NCI-H187 (cell line): Measurements from ENCODE around the gene GRIN2A.

Source experiments
- DNase-seq, 2 experiments: peaks; one replicate each; lab custom pipeline; 2025; lab: John Stamatoyannopoulos, UW

GRIN2A gene

DNA sequence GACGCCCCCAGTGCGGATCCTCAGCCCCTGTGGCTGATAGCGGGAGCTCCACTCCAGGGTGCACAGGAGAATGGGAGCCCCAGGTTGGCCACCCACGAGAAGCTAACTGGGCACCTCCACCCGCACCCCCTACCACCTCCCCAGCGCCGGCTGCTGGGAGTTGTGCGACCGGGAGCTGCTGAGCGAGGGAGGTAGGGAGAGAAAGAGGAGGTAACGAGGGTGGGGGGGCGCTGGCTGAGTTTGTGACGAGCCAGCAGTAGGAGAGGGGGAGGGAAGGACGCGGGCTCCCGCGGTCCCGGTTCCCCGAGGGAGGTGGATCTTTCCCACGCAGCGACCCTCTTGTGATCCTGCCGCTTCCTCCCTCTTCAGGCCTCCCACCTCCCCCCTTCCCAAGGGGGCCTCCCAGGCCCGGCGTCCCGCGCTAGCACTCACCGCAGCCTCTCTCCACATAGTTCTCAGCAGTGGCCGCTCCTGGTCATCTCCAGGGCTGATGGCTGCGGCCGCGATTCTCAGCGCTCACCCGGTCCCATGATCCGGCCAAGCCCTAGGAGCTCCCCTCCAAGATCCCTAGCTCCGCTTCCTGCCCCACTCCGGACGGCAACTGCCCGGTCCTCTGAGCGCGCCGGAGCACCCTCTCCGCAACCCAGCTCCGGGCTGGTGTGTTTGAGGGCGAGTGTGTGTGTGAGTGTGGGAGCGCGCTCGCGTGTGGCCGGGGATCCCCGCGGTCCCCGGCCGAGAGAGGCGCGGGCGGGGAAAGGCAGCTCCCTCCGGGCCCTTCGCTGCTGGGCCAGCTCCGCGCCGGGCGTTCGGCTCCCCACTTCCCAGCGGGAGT lies at the start of gene GRIN2A:
GRIN2A (minus strand) TSS at position 207 of the 832 bp plus-strand sequence. CDS start 2,017 bp downstream, outside the sequence.
- no peak for DNase-seq

DNA sequence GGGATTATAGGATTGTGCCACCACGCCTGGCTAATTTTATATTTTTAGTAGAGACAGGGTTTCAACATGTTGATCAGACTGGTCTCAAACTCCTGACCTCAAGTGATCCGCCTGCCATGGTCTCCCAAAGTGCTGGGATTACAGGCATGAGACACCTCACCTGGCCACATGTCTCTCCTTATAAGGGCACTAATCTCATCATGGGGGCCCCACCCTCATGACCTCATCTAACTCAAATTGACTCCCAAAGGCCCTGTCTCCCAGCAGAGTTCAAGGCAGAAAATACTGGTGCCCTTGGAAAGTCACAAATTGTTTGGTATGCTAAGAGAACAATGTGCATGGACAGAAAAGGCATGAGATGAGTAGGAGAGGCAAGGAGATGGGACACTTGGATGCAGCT lies 49.3 kb upstream of the GRIN2A start:
- no peak for DNase-seq

DNA sequence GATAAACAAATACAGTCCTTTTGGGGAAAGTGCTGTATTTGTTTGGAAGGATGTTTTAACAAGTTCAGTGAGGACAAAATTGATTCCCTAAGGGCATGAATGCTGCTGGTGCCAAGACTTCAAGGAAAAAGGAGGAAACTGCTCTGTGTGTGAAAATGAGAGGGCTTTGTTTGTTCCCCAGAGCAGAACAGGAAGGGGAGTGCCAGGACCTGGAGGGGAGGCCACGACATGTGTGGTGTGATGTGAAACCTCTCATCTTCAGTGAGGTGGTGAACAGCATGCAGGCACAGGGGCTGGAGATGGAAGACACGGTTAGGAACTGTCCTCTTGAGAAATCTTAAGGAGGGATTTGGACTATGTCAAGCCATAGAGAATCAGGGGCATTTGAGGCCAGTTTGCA lies 46.6 kb upstream of the GRIN2A start:
- no peak for DNase-seq

DNA sequence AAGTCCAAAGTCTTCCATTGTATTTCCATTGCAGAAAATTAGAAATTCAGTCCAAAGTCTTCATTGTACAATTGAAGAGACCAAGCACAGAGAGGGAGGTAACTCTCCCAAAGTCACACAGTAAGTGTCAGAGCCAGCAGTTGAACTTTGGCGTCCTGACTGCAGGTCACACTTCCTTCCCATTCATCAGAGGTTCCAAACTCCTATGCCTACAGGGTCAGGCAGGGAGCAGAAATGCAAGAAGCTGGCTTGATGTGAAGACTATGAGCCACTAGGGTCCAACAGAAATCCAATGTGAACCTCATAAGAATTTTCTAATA lies 44.7 kb upstream of the GRIN2A start:
- DNase-seq, result no peak

DNA sequence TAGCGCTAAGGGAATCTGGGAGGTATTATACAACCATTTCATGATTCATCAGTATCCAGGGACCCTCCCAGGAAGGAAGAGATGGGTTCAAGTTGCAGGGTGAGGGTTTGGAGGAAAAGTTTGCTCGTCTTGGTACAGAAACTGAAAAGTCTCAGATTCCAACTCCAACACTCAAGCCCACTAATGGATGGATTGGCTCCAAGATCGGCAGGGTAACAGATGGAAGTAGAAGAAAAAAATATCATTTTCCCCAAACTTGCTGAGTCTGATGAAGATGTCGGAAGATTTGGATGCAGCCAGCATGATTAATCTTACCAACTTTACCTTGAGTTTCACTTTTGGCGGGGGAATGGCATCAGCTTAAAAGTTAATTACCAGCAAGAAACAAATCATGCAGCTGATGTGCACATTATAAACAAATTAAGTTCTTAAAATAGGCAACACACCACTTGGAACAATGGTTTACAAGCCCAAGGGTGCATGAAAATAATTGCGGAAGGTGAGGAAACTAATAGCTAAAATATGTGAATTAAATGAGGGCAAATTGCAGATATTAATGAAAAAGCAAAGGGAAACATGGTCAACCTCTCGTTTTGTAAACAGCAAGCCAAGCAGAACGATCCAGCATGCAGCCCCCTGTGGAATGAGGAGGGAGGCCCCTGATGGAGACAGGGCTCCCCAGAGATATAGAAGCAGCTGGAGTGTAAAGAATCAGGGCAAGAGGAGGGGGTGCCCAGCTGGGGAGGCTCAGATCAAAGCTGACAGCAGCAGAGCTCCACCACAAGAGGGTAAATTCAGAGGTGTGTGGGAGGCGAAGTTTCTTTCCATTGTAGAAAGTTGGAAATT lies 44.1 kb upstream of the GRIN2A start:
- DNase-seq, result no peak

DNA sequence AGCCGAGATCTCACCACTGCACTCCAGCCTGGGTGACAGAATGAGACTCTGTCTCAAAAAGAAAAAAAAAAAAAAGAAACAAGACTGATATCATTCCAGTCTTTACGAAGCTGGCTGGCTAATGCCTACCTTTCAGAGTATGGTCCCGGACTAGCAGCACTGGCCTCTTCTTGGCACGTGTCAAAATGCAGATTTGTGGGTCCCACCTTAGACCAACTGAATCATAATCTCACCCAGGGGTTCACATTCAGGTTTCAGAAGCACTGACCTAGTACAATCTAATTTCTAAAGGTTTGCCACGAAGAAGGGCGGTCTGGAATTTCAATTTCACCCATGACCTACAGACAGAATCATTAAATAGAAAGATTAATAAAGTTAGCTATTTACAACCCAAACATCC lies 43.4 kb upstream of the GRIN2A start:
- no peak for DNase-seq

DNA sequence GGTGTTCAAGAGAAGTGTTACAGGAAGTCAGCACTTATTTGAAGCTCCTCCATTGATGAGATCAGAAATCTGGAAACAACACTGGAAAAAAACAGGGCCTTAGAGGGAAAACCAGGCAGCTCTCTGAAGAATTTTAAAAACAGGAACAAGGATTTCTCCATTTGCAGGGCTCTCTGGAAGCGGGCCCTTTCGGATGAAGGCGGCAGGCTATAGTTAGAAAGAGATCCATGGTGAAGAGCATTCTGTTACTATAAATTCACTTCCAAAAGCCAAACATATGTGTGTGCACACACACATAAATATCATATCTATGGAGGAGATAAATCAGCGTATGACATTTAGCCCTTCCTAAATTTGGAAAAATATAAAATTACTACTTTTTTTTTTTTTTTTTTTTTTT lies 42.6 kb upstream of the GRIN2A start:
- DNase-seq, result no peak

DNA sequence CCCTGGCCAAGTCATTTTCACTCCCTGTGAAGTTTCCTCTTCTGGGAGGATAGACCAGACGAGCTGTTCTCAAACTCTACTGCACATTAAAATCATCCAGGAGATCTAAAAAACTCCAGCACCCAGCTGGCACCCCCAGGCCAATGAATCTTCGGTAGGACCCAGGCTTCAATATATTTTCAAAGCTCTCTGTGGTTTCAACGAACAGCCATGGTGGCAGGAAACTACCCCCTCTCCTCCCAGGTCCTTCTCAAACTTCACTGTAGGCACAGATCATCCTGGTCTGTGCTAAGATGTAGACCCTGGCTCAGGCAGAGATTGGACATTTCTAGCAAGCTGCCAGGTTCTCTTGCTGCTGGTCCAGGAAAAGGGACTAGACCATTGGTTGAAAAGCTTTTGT lies 38.7 kb upstream of the GRIN2A start:
- no peak for DNase-seq

DNA sequence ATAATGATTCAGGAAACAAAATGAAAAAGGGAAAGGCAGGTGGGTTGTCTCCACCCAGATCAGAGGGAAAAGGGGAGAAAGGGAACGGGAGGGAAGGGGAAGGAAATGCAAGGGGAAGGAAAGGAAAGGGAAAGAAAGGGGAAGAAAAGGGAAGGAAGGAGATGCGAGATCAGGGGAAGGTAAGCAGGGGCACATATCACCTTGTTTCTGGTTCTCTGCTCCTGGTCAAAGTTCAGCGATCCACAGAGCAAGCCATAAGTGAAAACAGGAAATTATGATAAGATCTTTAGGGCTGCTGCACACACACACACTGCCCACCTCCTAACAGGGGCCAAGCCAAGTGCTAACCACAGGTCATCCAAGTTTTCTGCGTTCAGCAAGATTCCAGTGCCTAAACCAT lies 37.5 kb upstream of the GRIN2A start:
- no peak for DNase-seq

DNA sequence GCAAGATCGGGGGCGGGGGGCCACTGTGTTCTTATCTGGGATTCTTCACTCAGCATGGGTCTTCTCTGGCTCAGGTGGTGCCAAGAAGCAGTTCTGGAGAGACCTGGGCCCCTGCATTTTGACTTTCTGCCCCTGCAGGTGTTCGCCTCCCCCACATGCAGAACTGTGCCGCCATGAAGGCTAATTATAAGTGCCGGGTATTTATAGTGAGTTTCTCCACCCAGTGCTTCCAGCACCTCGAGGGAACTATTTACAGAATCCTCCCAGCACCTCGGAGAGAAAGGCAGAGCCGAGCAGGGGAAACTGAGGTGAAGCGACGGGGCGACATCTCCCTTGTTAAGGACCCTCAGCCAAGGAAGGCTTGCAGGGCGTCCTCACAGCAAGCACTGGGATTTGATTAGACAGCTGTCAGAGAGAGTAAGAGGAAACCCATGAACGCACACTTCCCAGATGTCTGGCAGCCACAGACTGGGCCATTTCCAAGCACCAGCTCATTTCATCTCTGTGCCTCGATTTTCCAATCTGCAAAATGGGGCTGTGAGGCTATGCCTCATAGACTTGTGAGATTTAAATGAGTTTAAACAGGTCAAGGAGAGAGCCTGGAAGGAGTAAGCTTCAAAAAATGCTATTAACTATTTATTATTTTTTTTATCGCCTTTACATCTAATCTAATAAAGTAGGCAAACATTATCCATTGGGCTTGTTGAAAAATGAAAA lies 36.4 kb upstream of the GRIN2A start:
- no peak for DNase-seq

DNA sequence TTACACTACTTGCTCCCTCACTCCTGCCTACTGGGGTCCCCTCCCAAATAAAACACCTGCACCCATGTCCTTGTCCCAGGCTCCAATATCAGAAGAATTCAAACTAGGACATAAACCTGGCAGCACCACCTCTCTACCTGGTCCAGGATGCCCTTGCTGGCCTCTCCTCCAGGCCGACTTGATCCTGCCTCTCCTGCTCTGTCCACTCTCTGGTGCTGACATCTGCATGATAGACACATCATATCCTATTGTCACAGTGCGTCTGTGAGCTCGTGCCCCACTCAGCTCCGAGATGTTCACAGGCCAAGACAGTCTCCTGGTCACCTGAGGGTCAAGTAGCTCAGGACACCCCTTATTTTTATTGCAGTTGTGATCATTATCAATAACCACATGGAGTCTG lies 31.5 kb upstream of the GRIN2A start:
- DNase-seq, result no peak

DNA sequence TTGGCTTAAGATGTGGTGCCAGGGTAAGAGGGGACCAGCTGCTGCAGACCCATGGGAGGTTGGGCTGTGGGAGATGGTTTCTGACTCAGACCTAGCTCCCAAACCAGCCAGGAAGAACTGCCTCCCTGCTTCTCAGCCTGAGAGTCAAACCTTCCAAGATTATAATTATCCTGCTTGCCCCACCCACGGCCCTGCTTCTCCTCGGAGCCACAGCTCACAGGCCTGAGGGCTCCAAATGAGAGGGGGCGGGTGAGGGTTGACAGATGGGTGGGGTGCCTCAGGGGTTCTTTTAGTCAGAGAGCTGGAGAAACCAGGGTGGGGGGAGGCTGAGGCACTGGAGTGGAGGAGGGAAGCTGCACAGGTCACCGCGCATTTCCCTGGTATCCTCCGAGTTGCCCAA lies 28.7 kb upstream of the GRIN2A start:
- no peak for DNase-seq

DNA sequence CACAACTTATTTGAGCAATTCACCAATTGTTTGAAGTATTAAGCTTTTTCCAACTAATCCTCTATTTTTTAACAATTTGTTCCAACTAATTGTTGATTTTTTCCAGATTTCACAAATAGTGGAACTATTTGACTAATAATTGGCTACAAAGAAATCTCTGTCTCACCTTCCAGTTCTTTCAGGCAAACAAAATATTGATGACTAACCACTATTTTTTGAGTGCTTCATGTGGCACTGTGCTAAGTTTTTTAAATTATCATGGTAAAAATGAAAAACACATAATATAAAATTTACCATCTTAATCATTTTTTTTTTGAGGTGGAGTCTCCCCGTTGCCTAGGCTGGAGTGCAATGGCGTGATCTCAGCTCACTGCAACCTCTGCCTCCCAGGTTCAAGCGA lies 24.6 kb upstream of the GRIN2A start:
- DNase-seq, result no peak

DNA sequence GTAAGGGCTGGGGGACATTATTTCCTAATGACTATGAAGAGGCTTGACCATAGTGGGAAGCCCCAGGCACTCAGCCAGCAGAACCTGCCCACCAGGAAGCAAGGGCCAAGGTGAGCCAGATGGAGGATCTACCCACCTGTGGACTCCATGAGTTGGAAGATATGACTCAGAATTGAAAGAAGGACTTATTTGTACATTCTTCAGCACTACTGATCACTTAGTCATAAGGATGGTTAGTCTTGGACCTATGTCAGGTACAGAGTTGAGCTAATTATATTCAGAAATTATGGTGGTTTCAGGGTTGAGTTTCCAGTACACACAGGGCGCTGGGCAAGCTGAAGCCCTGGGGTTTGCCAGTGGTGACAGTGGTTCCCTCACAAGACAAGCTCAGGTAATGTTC lies 24.0 kb upstream of the GRIN2A start:
- DNase-seq, result no peak

DNA sequence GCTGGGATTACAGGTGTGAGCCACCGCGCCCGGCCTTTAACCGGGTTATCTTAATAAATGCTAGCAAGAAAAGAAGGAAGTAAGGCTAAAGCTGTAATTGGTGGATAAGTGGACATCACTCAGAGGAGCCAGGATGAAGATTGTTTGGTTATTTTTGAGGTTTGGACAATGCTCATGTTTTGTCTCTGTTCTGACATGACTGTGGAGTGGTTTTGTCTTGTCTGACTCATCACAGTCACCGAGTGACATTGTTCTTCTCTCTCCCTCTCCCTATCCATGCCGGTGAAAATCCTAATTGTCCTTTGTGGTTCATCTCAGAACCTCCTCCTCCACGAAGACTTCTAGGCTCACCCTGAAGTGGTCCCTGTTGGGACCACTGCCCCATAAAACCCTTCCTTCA lies 23.5 kb upstream of the GRIN2A start:
- DNase-seq, result no peak

DNA sequence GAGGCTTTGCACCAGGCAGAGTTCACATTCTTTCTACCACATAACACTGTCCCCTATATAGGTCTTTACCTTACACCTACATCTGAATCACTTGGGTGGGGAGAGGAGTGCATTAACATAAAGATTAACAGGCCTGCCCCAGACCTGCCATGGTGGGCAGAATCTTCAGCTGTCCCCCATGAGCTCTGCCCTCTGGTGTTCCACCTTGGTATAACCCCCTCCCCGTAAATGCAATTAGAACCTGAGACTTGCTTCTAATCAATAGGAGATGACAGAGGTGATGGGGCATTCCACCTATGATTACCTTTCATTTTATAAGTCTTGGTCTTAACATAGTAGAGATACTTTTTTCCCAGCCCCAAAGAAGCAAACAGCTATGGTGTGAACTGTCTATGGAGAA lies 20.4 kb upstream of the GRIN2A start:
- no peak for DNase-seq

DNA sequence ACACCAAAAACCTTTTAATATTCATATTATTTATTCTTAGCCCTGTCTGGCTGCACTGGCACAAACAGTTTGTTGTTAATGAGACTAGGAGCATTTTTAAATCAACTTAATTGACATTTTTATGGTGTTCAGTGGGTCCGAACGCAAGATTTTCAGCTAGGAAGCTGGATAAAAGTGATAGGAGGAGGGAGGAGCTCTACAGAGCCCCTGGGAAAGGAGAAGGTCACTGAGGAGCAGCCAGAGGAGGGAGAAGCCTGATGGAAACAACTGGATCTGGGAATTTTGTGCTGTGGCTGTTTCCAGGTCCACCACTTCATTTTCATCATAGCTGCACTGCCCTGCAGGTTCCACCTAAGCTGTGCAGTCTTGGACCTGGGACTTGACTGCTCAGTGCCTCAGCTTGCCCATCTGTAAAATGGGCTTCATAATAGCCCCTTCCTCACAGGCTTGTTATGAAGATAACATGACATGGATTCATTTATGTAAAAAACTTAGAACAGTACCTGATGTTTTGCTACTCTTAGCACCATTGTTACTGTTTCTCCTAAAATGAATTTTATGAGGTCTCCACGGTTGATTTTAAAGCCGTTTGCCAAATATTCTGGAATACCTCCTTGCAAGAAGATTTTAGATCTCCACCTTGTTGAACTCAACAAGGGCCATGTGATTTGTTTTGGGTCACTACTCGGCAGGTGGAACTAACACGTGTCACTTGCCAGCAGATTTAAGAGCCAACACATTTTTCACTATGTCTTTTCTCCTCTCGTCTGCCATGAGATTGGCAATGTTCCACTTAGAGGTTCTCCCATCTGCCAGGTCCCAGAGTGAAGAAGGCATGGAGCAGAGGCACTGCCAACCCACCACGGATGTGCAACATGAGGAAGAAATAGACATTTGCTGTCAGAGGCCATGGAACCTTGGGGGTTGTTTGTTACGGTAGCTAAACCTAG lies 18.7 kb upstream of the GRIN2A start:
- no peak for DNase-seq

DNA sequence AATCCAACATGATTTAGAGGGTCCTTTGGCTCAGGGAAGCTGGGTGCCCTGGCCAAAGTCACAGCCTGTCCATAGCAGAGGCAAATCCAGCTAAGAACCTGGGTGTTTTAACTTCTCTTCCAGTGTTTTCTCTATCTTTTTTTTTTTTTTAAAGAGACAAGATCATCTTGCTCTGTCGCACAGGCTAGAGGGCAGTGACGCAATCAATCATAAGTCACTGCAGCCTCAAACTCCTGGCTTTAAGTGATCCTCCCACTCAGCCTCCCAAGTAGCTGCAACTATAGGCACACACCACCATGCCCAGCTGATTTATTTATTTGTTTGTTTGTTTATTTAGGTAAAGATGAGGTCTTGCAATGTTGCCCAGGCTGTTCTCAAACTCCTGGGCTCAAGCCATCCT lies 14.8 kb upstream of the GRIN2A start:
- DNase-seq, result no peak

DNA sequence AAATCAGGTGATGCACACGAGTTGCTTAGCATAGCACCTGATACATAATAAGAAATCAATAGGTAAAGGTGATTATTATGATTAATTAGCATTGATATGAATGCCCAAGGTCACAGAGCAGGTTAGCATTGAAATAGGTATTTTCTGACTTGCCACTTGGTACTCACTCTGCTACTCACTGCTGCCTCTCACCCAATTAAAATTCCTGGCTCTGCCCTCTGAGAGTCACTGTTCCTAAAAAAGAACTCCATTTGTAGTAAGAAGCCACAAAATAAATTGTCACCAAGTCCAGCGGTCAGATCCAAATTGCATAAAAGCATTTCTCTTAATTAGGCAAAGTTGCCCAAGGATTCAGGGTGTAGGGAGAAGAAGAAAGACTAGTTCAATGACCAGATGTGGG lies 8.9 kb upstream of the GRIN2A start:
- DNase-seq, result no peak

DNA sequence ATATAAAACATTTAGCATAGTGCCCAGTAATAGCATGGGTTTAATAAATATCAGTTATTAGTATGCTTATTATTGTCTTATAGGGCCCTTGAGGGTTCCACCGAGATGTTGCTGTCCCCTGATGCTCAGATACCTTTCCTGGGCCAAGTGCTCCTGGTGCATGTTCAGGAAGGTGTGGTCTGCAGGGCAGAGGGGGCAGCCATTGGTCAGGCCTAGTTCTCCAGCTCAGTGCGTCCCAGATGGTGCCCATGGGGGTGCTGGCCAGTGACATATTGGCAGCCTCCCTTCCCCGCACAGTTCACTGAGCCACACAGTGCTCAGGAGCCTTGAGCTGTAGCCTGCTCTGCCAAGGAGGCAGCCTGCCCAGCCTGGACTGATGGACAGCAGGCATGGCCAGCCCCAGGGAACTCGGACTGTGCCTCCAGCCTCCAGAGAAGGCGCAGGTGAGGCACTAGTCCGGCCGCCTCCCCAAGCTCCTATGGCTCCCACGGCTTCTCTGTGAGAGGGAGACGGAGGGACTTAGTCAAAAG lies 7.7 kb upstream of the GRIN2A start:
- DNase-seq, result no peak

DNA sequence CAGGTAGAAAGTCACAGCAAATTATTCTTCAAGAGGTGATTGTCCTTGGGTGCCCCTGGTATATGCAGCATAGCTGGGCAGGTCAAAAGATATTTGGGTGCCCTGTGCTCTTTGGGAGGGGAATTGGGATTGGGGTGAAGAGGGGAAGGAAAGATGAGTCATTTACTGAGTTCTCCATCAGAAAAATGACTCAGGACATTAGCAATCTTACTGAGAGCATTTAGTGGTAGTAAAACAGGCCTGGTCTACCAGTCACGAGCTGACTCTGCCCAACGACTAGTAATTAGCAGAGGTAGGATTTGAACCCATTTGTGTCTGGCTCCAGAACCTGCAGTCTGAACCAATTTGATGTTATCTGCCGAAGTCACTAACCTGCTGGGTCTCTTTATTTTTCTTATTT lies 6.0 kb upstream of the GRIN2A start:
- no peak for DNase-seq
